Activated CD4-positive, alpha-beta T cell treated with anti-CD3 and anti-CD28 coated beads for 24 hours (primary cell): ENCODE data around the gene DEPDC1.
A peak's percentile ranks its signal among the peaks of the same experiment; 100 is the strongest.
"Not testable (repeated sequence)": the region's sequence is repeated elsewhere in the genome, so short reads cannot be mapped to it uniquely, and the experiment has no call there.

ENCODE experiments used
- DNase-seq, 2 donors: peaks; one replicate each; pipeline ENCODE4 v3.0.0-alpha.2; 2020; ENCODE audit warnings: low read depth in 2 of 2

DEPDC1 gene

GRCh38 chr1:68496680-68497357 lies at the start of gene DEPDC1:
TSS of gene DEPDC1 (minus strand) at chr1:68497082. CDS start at chr1:68496999, 83 bp downstream.
- peak; percentile 40 to 68 for DNase-seq

- no peak for DNase-seq
Measured at GRCh38 chr1:68544651-68545050, 47.8 kb upstream of the DEPDC1 start.

- DNase-seq, result no peak
Measured at GRCh38 chr1:68542586-68542985, 45.7 kb upstream of the DEPDC1 start.

- DNase-seq, result no peak
Measured at GRCh38 chr1:68538941-68539340, 42.1 kb upstream of the DEPDC1 start.

GRCh38 chr1:68528243-68528642 lies 31.4 kb upstream of the DEPDC1 start:
- no peak for DNase-seq

- no peak for DNase-seq
Measured at GRCh38 chr1:68525781-68526180, 28.9 kb upstream of the DEPDC1 start.

- DNase-seq, result no peak
Measured at GRCh38 chr1:68521286-68521685, 24.4 kb upstream of the DEPDC1 start.

GRCh38 chr1:68516066-68516465 lies 19.2 kb upstream of the DEPDC1 start:
- no peak for DNase-seq

- DNase-seq, result no peak
Measured at GRCh38 chr1:68511254-68511653, 14.4 kb upstream of the DEPDC1 start.

GRCh38 chr1:68506386-68506785 lies 9.5 kb upstream of the DEPDC1 start:
- DNase-seq, result no peak

- no peak for DNase-seq
Measured at GRCh38 chr1:68503085-68503484, 6.2 kb upstream of the DEPDC1 start.

- no peak for DNase-seq
Measured at GRCh38 chr1:68497358-68497698, 446 bp upstream of the DEPDC1 start.

GRCh38 chr1:68495968-68496679 lies 758 bp downstream of the DEPDC1 start:
- no peak for DNase-seq

GRCh38 chr1:68495532-68495931 lies 1.4 kb downstream of the DEPDC1 start:
- DNase-seq, result no peak

GRCh38 chr1:68493193-68493592 lies 3.7 kb downstream of the DEPDC1 start:
- DNase-seq, result no peak

- not testable (repeated sequence) for DNase-seq
Measured at GRCh38 chr1:68492255-68492654, 4.6 kb downstream of the DEPDC1 start.

GRCh38 chr1:68490046-68490651 lies 6.7 kb downstream of the DEPDC1 start:
- DNase-seq, result no peak

- DNase-seq, result no peak
Measured at GRCh38 chr1:68485431-68486022, 11.4 kb downstream of the DEPDC1 start.

GRCh38 chr1:68484618-68485017 lies 12.3 kb downstream of the DEPDC1 start:
- no peak for DNase-seq

GRCh38 chr1:68481041-68481440 lies 15.8 kb downstream of the DEPDC1 start:
- DNase-seq, result no peak

GRCh38 chr1:68479501-68479900 lies 17.4 kb downstream of the DEPDC1 start:
- no peak for DNase-seq

- DNase-seq, result no peak
Measured at GRCh38 chr1:68478662-68479061, 18.2 kb downstream of the DEPDC1 start.

GRCh38 chr1:68476626-68477025 lies 20.3 kb downstream of the DEPDC1 start:
- not testable (repeated sequence) for DNase-seq
